ENCODE results near the gene PDF.
"Not testable (repeated sequence)": the region's sequence is repeated elsewhere in the genome, so short reads cannot be mapped to it uniquely, and the experiment has no call there.

Gene PDF

DNA sequence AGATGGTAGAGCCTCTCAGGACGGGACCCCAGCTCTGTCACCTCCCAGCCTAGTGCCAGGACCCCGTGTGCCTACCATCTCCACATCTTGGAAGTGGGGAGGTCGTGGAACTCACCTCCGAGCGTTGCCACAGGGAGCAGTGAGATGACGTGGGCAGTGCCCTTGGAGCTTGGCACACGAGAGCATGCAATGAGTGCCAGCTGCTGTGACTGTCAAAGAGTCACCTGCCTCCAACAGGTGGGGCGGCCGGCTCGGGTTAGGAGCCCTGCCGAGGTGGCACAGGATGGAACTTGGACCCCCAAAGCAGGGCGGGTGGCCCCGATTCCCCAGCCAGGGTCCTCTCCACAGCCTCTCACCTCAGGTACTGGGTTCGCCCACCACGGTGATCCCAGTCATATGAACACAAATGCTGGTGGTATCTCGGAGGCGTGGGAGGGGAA is 13.8 kb downstream of the PDF start:
- no peak for DNase-seq (ENCODE audit: low spot score)

DNA sequence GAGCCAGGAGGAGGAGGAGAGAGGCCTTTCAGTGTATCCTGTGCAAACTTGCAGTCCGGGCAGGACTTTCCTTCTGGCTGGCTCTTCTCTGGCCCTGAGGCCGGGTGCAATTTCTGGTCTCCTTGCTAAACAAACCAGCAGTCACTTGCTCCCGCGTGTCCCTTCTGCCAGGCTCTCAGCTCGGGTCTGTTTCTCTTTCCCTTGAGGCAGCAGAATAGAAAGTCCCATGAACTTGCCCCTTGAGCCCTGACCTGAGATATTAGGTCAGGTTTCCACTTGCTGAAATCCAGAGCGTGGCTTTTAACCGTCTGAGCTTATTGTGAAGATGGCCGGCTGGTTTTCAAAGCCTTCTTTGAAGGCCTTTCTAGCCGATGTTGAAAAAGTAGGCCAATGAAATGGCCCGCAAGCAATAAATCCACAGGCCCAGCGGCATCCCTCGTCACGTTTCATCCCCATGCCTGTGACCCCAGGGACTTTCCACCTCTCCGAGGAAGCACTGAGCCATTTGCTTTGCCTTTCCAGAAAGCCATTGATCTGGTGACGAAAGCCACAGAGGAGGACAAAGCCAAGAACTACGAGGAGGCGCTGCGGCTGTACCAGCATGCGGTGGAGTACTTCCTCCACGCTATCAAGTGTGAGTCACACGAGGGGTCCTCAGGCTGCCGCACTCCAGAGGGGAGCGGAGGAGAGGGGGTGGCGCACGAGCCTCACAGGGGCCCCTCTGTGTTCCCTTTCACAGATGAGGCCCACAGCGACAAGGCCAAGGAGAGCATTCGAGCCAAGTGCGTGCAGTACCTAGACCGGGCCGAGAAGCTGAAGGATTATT is 14.7 kb downstream of the PDF start:
- no peak for DNase-seq (ENCODE audit: low spot score)

DNA sequence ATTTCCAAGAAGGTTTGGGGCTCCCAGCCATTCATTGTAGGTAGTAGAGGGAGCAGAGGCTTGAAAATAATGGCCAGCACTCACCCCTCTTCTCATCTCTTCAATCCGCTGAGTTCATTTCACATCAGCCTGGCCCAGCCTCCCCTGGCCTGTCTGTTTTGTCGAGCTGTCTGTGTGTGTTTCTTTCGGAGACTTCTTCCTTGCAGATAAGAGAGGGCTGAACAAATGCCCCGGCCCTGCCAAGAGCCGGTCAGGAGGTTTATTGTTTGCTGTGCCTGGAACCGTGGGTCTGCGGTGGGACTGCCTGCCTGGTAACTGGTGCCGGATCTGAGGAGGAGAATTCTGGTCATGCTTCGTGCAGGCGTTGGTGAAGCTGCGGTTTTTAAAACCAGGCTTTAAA is 15.9 kb downstream of the PDF start:
- no peak for DNase-seq (ENCODE audit: low spot score)

- no peak for DNase-seq (ENCODE audit: low spot score)
Measured at GRCh38 chr16:69313469-69313868, 16.9 kb downstream of the PDF start.

DNA sequence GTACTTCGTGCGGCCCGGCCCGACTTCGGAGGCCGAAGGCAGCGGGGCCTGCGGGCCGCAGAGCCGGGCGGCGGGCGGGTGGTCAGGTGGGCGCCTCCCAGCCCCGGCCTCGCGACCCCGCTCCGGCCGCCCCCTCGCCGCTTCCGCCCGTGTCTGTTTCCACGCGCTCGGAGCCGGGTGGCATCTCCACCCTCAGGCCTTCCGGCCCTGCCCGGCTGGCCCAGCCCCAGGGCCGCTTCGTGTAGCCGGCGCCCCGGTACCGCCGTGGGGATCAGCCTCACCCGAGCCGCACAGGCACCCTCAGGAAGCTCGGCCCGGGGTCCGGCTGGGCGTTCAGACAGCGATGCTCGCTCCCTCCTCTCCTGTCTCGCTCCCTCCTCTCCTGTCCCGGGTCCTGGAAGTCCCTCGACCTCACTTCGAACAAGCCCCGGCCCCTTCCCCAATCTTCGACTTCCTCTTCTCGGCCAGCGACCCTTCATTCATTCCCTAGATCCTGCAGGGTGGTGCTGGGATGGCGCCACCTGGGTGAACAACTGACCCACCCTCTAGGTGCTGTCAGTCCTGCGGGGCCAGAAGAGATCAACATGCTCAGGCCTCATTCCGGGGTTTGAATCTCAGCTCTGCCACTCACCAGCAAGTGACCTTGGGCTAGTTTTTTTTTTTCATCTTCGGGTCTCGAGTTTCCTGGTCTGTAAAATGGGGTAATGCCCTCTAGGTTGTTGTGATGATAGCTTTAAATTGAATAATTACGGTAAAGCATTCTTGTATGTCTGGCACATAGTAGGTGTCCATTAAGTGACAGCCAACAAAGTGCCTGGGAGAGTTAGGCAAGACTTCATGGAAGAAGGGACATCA is 18.6 kb downstream of the PDF start:
- peak; percentile 29 for DNase-seq (ENCODE audit: low spot score)

DNA sequence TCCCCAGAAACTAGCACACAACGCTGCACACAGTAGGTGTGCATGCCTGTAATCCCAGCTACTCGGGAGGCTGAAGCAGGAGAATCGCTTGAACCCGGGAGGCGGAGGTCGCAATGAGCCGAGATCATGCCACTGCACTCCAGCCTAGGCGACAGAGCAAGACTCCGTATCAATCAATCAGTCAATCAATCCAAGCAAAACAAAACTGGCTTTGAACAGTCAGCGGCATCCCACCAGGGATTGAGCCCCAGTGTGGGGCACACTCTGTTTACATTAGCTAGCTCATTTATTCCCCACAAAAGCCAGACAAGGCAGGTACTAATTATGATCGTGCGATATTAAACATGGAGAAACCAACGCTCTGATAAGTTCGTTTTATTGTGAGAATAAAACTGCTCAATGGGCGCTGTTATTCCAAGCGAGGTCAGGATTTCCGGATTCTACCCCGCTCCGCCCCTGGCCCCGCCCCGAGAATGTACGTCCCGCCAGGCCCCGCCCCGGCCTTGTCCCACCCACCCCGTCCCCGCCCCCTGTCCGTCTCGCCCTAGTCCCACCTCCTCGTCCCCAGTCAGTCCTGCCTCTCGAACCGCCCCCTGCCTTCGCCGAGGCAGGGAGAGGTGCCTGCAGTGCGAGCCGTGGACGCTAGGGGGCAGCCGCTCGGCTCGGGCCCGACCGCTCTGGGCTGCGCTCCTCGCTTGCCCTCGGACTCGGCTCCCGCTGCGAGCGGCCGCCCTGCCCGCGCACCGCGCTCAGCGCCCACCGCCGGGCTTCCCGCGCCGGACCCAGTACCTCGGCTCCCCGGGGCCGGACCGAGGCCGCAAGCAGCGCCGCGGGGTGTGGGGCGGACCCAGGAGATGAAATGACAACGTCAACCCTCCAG is 19.5 kb downstream of the PDF start, which contains the start of gene VPS4A:
TSS of gene VPS4A (plus strand) at position 698 of the 880 bp plus-strand sequence. CDS start at position 860, 162 bp downstream.
- DNase-seq (ENCODE audit: low spot score), result peak; percentile 98

DNA sequence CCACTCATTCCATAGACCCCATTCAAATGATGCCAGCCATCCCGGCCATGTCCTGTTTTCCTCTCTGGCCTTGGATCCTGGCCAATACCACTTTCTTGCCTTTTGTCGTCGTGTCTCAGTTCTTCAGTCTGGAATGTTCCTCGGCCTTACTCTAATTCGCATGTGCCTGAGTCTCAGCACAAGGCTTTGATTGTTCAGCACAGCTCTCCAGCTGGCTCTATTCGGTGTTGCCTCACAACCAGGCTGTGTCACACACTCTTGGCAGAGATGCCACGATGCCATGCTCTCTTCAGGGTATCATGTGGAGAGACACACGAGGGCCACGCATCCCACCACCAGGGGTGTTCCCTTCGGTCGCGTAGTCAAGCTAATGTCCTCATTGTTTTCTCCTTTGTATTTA is 21.1 kb downstream of the PDF start:
- no peak for DNase-seq (ENCODE audit: low spot score)

- DNase-seq (ENCODE audit: low spot score), result no peak
Measured at GRCh38 chr16:69307856-69308255, 22.5 kb downstream of the PDF start.

DNA sequence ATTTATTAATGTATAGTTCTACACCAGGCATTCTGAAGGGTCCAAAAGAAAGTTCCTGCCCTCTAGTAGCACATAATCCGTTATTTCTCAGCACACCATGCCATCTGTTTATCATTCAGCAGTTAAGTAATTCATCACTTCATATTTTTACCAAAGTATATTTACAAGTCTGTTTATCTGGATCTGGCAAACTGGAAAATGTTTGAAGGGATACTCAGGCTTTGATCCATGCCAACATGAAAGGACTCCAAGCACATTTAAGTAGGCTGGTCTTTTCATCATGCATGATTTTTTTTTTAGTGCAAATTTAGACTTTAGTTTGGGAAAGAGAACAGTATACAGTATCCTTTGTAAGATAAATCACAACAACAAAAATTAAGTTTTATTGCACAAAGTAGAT is 23.3 kb downstream of the PDF start:
- DNase-seq (ENCODE audit: low spot score), result no peak

GRCh38 chr16:69306031-69306430 is 24.4 kb downstream of the PDF start:
- no peak for DNase-seq (ENCODE audit: low spot score)

- no peak for DNase-seq (ENCODE audit: low spot score)
Measured at GRCh38 chr16:69302301-69302700, 28.1 kb downstream of the PDF start.

GRCh38 chr16:69301861-69302260 is 28.5 kb downstream of the PDF start:
- DNase-seq (ENCODE audit: low spot score), result no peak

DNA sequence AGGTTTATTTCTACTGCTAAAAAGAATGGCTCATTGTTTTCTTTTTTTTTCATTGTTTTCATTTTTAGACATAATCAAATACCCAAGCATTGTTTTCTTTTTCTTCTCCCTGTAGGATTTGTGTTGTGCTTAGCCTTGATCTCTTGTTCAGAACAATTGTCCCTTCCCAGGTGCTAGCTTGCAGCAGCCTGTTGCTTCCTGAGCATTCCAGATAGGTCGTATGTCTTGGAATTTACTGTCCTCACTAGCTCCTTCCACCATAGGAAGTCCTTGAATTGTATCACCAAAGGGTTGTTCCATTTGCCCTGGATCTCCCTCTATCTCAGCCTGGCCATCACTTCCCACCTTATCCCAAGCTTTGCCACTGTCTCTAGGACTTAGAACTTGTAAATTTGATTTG is 29.2 kb downstream of the PDF start:
- DNase-seq (ENCODE audit: low spot score), result no peak

GRCh38 chr16:69298261-69298660 is 32.1 kb downstream of the PDF start:
- no peak for DNase-seq (ENCODE audit: low spot score)

GRCh38 chr16:69296771-69297170 is 33.6 kb downstream of the PDF start:
- DNase-seq (ENCODE audit: low spot score), result not testable (repeated sequence)

GRCh38 chr16:69294051-69294450 is 36.3 kb downstream of the PDF start:
- DNase-seq (ENCODE audit: low spot score), result no peak

GRCh38 chr16:69293401-69293800 is 37.0 kb downstream of the PDF start:
- DNase-seq (ENCODE audit: low spot score), result no peak

GRCh38 chr16:69291657-69292056 is 38.7 kb downstream of the PDF start:
- not testable (repeated sequence) for DNase-seq (ENCODE audit: low spot score)

- peak; percentile 75 for DNase-seq (ENCODE audit: low spot score)
Measured at GRCh38 chr16:69286941-69287713, 43.3 kb downstream of the PDF start.

- no peak for DNase-seq (ENCODE audit: low spot score)
Measured at GRCh38 chr16:69285240-69285639, 45.1 kb downstream of the PDF start.

- no peak for DNase-seq (ENCODE audit: low spot score)
Measured at GRCh38 chr16:69283851-69284250, 46.5 kb downstream of the PDF start.

All from CD4-positive, alpha-beta T cell treated with Interleukin-2 at 100 ng/mL for 4 hours (primary cell).